H1 (cell line): ENCODE results near the gene TTBK1. TPM values are rescaled to one million over a fixed set of nuclear protein-coding genes. Genes with fewer than 3 reads are reported as not detected.

Experiments used
- ASH2L ChIP-seq: fragments of 200-600, 300-600 bp; sonication (generic); IDR thresholded peaks from one replicate; pipeline ENCODE4 v1.7.1; 2017; ENCODE audit warnings: low read length
- JUN ChIP-seq: IDR thresholded peaks from 2 replicates; pipeline ENCODE4 v1.6.1; 2011; ENCODE audit warnings: low read depth, mild to moderate bottlenecking, improper control_type of control experiment, low read length
- KDM1A ChIP-seq: fragments of 200-600, 300-600 bp; sonication (generic); IDR thresholded peaks from 2 replicates; pipeline ENCODE4 v1.7.1; 2016; ENCODE audit warnings: mild to moderate bottlenecking, low read length, borderline replicate concordance
- KDM5A ChIP-seq: fragments of 200-600 bp; IDR thresholded peaks from 2 replicates; pipeline ENCODE4 v1.7.1; 2012; ENCODE audit warnings: mild to moderate bottlenecking, low read length, inconsistent platforms, mixed read lengths
- SIN3A ChIP-seq, 2 experiments: IDR thresholded peaks in 1 of 2; conservative IDR thresholded peaks in 1 of 2; 2 replicates each; pipeline ENCODE4 v1.6.1; 2011 to 2012; ENCODE audit warnings: low read length in 2 of 2, improper control_type of control experiment in 1 of 2, low read depth in 1 of 2, mild to moderate bottlenecking in 1 of 2
- ZNF274 ChIP-seq: IDR thresholded peaks from 2 replicates; pipeline ENCODE4 v1.7.0; 2012; ENCODE audit warnings: low read length, borderline replicate concordance; ENCODE audit errors: extremely low read depth
- polyA plus RNA-seq, 7 experiments: library from polyadenylated mRNA; depleted of rRNA in 3 of 7; stranded (reverse) in 5 of 7; unstranded in 2 of 7; fragments of >200 nt in 5 of 7; fragments of 200-250 nt in 2 of 7; gene quantifications; 1 replicate in 5 of 7; 2 replicates in 1 of 7; 4 replicates in 1 of 7; pipeline versions ENCODE4 v1.2.1 to v1.2.3, GENCODE V29; 2011 to 2013; ENCODE audit warnings: missing spikeins in 2 of 7, mixed read lengths in 2 of 7
- total RNA-seq: library from RNA; stranded (reverse); fragmentation: NEBNext Ultra II Directional; extraction: Animal tissue kit (Norgen Biotek cat#: 25700); gene quantifications from 2 replicates; pipeline ENCODE4 v1.2.1, GENCODE V29; 2021

Gene TTBK1
- total and polyA plus RNA-seq, 2 of the 8 experiments (the other 6 are each of a cell fraction or from before 2014, with no cell fraction given) = 0.53 to 1.6 TPM

DNA sequence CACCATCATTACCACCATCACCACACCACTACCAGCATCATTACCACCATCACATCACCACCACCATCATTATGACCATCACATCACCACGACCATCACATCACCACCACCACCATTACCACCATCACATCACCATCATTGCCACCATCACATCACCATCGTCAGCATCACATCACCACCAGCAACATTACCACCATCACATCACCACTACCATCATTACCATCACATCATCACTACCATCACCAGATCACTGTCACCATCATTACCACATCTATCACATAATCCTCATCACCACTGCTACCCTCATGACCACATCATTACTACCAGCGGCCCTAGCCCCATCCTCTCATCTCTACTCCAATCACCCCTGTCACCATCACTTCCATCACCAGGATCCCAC, 51.3 kb downstream of the TTBK1 start (continued):
- TF ChIP-seq KDM1A = no peak
- no peak for TF ChIP-seq ASH2L
- no peak for TF ChIP-seq JUN
- no peak for TF ChIP-seq ZNF274
- no peak for TF ChIP-seq SIN3A (conservative IDR thresholded peaks at IDR 0.05 in 1 of 2, IDR thresholded peaks at IDR 0.05 in 1 of 2; ENCODE audit: low read depth in 1 of 2, low read length in 2 of 2)
- no peak for TF ChIP-seq KDM5A
